ENCODE data around the gene NMNAT3.

Gene NMNAT3

DNA sequence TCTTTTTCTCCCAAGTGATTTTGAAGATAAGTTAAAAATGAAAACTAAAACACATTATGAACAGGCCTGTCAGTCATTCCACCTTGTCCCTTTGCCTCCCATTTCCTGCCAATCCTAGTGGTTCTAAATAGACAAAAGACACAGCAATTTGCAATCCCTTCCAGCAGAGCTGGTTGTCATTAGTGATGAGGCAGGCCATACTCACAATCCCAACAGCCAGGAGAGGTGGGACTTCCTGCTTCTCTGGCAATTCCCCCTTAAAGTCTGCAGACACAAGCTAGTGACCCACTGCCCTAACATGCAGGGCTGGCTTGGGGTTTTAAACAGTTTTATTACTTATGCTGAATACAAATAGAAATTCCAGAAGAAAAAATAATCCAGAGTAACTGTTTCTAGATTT, 99.9 kb downstream of the NMNAT3 start:
- peak; percentile 23 for DNase-seq

DNA sequence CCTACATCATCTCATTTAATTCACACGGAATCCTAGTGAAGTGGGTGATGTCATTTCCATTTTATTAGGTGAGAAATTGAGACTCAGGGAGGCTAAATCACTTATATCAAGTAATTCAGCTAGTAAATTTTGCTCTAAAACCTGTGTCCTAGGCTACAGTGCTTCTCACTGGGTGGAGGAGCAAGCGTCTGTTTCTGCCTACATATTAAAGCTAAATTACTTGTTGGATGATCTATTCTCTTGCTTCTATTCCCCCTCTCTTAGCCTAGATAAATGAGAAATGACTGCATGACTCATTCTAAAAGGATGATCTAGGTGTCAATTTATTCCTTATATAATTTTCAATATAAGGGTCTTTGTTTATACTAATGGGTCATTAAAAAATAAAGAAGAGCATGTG, 100.4 kb downstream of the NMNAT3 start:
- DNase-seq: no peak

- peak; percentile 58 for DNase-seq
These were observed 103.5 kb downstream of the NMNAT3 start for GRCh38 chr3:139574026-139574947.

DNA sequence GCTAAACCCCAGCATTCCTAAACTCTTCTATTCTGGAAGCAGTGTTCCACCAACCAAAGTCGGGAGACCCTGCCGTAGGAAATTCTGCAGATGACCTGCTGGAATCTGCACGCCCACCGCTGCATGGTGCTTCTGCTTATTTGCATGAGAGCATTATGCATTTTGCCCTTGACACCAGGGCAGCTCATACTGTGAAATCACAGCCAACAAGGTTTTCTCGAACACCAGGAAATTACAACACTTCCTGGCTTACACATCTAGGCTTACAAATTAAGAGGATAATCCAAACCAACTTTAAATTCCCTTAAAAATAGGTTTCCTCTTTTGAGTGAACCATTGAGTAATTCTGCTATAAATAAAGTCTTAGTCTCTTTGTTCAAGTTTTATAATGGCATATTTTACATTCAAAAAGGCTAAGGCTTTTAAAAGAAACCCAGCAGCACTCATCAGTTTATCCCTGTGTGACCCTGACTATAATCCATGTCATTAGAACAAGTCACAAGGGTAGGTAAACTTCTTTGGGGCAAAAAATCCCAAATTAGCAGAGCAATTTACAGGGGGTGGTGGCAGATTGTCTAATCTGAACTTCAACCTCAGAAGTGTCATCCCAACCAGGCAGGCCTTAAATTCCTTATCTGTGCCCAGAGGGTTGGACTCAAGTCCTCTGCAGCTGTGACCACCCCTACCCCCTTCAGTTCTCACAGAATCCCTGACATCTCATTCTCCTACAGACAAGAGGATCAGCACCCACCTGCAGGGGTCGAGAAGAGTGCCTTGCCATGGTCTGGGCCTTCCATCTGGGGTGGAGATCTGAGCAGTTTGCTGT, 104.7 kb downstream of the NMNAT3 start:
- DNase-seq: no peak

DNA sequence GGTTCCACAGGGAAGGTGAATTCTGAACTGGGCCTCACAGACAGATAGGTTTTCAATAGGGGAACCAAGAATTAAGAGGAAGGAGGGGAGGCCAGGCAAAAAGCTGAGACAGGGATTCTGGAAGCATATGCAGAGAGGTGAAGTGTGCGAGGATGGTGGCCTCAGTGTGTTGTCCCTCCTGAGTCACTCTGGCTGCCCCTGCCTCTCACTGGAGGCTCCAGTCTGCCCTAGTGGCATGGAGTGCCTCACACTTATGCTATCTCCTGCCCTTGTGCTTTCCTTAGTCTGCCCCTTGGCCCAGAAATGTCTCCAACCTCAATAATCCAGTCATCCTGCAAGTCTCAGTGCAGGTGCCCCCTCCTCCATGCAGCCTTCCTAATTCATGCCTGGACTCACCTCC, 106.1 kb downstream of the NMNAT3 start:
- DNase-seq: no peak

DNA sequence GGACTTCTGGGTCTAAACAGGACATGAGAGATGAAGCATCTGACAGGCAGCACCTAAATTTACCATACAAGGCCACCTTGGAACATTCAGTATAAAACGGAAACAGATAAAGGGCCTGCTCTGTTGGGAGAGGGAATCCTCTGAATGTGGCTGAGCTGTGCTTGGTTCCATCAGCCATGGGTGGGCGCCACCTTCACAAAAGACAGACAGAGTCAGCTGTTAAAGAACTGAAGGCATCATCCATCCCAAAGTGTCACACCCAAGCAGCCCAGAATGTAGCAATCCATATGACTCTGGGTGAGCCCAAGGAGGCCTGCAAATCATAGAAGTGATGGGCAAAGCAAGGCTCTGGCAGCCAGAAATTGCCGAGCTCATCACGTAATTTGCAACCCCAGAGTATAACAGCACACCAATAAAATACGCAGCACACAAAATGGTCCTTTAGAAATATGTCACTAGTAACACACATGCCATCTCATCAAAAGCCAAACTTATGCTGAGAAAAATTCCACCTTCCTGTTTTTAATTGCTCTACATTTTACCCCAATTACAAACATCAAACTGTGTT, 113.4 kb downstream of the NMNAT3 start:
- peak; percentile 23 for DNase-seq

- peak; percentile 51 for DNase-seq
These were observed 115.7 kb downstream of the NMNAT3 start for GRCh38 chr3:139561959-139562676.

GRCh38 chr3:139561255-139561817, 116.4 kb downstream of the NMNAT3 start:
- peak; percentile 24 for DNase-seq

DNA sequence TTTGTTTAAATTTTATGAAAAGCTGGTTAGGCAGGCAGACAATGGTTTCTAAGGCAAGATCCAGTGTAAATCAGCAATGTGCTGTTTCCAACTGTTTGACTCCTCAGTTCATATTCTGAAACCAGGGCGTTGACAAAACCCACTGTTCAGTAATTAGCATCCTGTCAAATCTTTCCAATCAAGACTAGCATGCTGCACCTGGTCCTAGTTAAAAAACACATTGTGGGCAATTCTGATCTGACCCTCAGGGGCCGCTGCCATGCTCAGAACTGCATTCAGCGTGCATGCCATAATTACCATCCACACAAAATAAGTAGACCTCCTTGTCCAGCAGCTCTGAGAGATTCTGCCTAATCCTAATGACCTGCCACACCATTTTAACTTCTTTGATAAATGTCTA, 117.4 kb downstream of the NMNAT3 start:
- DNase-seq: no peak

GRCh38 chr3:139559541-139559940, 118.2 kb downstream of the NMNAT3 start:
- DNase-seq: no peak

GRCh38 chr3:139558351-139559266, 119.2 kb downstream of the NMNAT3 start:
- no peak for DNase-seq

GRCh38 chr3:139557041-139557440, 120.7 kb downstream of the NMNAT3 start:
- DNase-seq: no peak

DNA sequence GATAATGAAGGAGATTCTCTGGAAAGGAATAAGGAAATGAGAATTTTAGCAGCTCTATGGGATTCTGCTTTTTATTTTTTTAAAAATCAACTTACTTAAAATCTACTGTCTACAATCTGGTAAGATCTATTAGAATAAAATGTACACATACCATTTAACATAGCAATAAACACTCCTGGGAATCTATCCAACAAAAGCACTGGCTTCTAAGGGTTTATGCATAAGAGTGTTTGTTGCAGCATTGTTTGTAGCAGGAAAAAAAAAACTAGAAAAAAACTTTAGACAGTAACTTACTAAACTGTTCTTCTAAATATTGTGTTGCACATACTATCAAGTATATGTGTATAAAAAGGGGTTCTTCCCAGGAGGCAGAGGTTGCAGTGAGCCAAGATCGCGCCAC, 122.5 kb downstream of the NMNAT3 start:
- DNase-seq: no peak

DNA sequence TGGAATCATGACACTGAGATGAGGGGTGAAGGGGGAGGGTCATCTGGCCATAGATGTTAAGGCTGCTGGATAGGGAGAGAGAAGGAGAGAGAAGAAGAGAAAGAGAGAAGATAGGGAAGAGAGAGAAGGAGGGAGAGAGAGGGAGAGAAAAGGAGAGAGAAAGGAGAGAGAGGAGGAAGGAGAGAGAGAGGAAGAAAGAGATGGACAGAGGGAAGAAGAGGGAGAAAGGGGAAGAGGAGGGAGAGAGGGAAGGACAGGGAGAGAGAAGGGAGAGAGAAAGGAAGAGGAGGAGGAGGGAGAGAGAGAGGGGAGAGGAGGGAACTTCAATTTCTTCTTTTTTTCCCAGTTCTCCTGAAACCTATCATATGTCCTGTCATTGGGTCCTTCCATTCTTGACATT, 123.1 kb downstream of the NMNAT3 start:
- no peak for DNase-seq

DNA sequence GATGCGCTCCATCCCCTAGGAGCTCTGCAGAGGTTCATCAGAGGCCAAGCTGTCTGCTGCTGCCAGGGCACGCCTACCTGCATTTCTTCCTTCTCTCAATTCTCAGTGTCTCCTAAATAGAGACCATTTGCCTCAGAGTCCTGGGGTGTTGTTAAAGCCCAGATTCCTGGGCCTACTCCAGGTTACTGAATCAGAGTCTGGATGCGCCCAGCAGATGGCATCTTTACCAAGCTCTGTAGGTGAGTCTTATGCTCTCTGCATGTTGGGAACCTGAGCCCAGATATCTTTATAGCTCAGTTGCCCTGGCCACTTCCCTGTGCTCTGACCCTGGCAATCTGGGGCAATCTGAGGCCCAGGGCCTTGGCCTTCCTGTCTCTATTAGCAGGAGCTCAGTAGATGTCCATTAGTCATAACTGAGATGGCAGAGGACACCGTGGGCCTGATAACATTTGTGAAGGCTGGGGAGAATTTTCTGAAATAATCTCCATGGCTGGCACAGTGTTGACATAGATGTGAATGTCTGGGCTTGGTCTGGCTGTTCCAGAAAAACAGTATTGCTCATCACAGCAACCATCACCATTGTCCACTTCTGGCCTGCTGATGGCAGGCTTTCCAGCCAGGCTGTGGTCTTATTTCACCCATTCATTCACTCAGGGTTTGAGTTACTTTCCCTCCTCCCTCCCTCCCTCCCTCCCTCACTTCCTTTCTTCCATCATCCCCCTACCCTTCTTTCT, 125.0 kb downstream of the NMNAT3 start:
- DNase-seq: no peak

GRCh38 chr3:139548801-139549200, 129.0 kb downstream of the NMNAT3 start:
- DNase-seq: no peak

DNA sequence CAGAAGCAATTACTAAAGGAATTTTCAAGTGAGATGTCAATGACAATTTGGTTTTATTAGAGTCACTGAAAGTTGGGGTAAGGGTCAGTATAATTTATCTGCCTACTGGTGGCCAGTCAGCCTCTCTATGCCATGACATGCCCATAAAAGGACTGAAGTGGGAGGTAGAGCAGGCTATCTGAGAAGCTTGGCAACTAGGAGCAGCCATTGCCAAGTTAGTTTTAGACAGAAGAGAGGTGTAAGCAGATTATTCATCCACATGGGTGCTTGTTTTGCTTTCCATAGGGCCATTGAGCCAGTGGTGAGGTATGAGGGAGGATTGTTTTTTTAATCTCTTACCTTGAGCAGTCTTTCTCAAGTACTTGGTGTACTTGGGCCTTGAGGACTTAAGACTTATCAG, 130.1 kb downstream of the NMNAT3 start:
- DNase-seq: no peak

- no peak for DNase-seq
These were observed 131.0 kb downstream of the NMNAT3 start for GRCh38 chr3:139546772-139547171.

DNA sequence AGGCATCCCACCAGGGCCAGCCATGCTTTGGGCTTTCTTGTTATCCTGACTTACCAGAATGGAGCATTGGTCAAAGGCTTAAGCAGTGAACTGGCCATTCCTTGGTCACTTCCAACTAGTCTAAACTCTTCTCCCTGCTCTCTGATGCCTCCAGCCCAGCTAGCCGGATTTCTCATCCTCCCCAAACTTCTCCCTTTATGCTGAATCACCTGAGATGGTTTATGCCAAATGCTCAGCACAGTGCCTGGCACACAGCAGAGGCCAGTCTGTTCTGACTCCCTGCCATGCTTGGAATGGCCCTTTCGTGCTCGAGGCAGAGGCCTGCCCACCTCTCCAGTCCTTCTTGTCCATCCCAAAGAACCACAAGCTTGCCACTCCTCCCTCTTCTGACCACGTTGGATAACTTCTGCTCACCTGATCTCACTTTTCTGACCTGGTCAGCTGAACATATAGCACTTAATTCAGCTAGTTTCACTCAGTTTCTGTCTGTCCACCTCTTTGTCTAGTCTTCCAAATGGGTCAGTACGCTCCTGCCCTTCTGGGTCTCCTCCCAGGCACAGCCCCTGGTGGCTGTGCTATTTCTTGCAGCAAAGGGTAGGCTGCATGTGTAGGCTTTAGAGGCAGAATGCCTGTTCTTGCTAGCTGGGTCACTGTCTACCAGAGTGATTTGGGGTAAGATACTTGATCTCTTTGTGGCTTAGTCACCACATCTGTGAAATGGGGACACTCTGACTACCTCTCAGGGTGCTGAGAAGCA, 136.1 kb downstream of the NMNAT3 start:
- no peak for DNase-seq
